GM12873 (cell line): ENCODE data around the gene F12.

Experiments
- TF ChIP-seq, protein P1 (sequence below): IDR thresholded peaks from 2 replicates; pipeline ENCODE4 v1.5.1; 2012; ENCODE audit warnings: low read depth, mild to moderate bottlenecking, moderate library complexity, low read length, control low read depth; ENCODE audit not compliant: insufficient read depth; ENCODE audit errors: missing control alignments

Gene F12

DNA sequence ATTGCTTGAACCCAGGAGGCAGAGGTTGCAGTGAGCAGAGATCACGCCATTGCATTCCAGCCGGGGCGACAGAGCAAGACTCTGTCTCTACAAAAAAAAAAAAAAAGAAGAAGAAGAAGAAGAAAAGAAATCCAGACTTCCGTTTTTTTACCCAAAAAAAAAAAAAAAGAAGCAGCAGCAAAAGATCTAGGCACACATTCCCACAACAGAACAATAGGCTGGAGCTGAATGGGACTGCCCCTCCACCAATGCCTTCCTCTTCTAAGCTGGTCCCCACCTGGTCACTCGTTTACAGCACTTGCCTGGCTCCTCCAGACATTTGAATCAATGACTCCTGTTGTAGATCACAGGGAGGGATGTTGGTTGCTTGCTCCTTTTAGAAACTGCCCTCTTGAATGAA, 56.3 kb downstream of the F12 start:
- TF ChIP-seq, protein P1, sequence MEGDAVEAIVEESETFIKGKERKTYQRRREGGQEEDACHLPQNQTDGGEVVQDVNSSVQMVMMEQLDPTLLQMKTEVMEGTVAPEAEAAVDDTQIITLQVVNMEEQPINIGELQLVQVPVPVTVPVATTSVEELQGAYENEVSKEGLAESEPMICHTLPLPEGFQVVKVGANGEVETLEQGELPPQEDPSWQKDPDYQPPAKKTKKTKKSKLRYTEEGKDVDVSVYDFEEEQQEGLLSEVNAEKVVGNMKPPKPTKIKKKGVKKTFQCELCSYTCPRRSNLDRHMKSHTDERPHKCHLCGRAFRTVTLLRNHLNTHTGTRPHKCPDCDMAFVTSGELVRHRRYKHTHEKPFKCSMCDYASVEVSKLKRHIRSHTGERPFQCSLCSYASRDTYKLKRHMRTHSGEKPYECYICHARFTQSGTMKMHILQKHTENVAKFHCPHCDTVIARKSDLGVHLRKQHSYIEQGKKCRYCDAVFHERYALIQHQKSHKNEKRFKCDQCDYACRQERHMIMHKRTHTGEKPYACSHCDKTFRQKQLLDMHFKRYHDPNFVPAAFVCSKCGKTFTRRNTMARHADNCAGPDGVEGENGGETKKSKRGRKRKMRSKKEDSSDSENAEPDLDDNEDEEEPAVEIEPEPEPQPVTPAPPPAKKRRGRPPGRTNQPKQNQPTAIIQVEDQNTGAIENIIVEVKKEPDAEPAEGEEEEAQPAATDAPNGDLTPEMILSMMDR, result no peak
